Thyroid gland (tissue), 4 donors: ENCODE data around the gene PMP22.

Experiments
- POLR2A ChIP-seq, 2 donors: fragments of 450-650 bp; IDR thresholded peaks; one replicate each; pipeline ENCODE4 v1.6.1; 2017; ENCODE audit warnings: antibody characterized with exemption in 2 of 2, mild to moderate bottlenecking in 2 of 2, moderate library complexity in 1 of 2
- TF ChIP-seq, protein P1 (sequence below), 6 experiments: fragments of 200-600 bp in 3 of 6; fragments of 450-650 bp in 3 of 6; sonication (generic) in 3 of 6; IDR thresholded peaks; one replicate each; pipeline ENCODE4 v1.5.1; 2016 to 2019; ENCODE audit warnings: antibody characterized with exemption in 6 of 6, mild to moderate bottlenecking in 2 of 6, inconsistent platforms in 1 of 6, moderate library complexity in 1 of 6

DNA sequence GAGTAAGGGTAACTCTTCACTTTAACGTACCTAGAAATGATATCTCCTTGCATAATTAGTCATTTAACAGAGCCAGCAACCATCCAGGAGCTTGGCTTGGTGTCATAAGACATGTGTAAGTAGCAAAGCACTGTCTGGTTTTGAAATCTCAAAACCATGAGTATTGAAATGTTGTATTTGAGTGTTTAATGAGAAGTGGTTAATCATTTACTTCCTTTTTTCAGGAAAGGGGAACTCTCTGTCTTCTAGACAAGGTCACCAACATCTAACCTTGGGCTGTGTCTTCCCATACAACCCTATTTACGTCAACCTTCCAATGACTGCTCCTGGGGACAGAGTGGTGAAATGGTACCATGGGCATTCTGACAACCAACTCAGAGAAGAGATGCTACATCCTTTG lies 27.1 kb downstream of the PMP22 start:
- TF ChIP-seq, protein P1, sequence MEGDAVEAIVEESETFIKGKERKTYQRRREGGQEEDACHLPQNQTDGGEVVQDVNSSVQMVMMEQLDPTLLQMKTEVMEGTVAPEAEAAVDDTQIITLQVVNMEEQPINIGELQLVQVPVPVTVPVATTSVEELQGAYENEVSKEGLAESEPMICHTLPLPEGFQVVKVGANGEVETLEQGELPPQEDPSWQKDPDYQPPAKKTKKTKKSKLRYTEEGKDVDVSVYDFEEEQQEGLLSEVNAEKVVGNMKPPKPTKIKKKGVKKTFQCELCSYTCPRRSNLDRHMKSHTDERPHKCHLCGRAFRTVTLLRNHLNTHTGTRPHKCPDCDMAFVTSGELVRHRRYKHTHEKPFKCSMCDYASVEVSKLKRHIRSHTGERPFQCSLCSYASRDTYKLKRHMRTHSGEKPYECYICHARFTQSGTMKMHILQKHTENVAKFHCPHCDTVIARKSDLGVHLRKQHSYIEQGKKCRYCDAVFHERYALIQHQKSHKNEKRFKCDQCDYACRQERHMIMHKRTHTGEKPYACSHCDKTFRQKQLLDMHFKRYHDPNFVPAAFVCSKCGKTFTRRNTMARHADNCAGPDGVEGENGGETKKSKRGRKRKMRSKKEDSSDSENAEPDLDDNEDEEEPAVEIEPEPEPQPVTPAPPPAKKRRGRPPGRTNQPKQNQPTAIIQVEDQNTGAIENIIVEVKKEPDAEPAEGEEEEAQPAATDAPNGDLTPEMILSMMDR (IDR thresholded peaks at IDR 0.05) = no peak
- TF ChIP-seq POLR2A (IDR thresholded peaks at IDR 0.05) = no peak
